ENCODE data around the gene E4F1. TPM values are rescaled to one million over a fixed set of nuclear protein-coding genes. Genes with fewer than 3 reads are reported as not detected.

Gene E4F1
- total and polyA plus RNA-seq, 9 of the 15 experiments (the other 6 are each of a cell fraction or from before 2014, with no cell fraction given) = 0.48 to 94.9 (median 20.4) TPM

DNA sequence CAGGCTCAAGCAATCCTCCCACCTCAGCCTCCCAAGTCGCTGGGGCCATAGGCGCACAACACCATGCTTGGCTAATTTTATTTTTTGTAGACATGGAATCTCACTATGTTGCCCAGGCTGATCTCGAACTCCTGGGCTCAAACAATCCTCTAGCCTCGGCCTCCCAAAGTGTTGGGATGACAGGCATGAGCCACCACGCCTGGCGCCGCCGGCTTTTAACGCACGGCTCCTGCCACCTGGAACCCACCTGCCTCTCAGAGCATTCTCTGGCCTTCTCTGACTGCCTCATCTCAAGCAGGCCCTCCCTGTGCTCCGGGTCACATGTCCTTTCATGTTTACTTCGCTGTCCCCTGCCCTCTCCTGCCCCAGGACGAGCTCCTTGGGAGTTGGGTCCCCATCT lies 37.3 kb upstream of the E4F1 start:
- FAIRE-seq (no peak), DNase-seq (ENCODE audit: extremely low read depth in 1 of 4, low spot score in 3 of 4) (no peak), ATAC-seq (no peak)
- no peaks in the 10 kb centered on the region for H3K36me3 ChIP-seq (ENCODE audit: control insufficient read depth, insufficient read depth, low read length)
- H2AFZ ChIP-seq (ENCODE audit: low read depth, low read length) = no peak overlapping the region
- H3K9ac ChIP-seq (ENCODE audit: insufficient read depth in 1 of 2, low read depth in 2 of 2, low read length in 2 of 2) = peak overlapping the region in 1 of 2 experiments; percentile 89; a peak in 1 of 4 replicates
- POLR2A ChIA-PET = no interaction called here
- no peaks in the 10 kb centered on the region for H4K20me1 ChIP-seq (replicated peaks; ENCODE audit: control insufficient read depth, insufficient read depth, low read length)
- H3K4me1 ChIP-seq (replicated peaks in 1 of 2; ENCODE audit: control insufficient read depth in 2 of 2, insufficient read depth in 2 of 2, low read length in 2 of 2) = peaks cover 2 to 87% of the 10 kb centered on the region in 2 experiments; a peak in 3 of 5 replicates
- BruUV-seq (replicated peaks) = no TSS peak
- WGBS (ENCODE audit: insufficient coverage, low coverage, missing lambda C conversion rate) = 69% methylated on average over 13 of the region's 13 CpGs
- CTCF ChIA-PET (ENCODE audit: low intra/inter-chr PET ratio) = no interaction called here
- H3K9me3 ChIP-seq (replicated peaks; ENCODE audit: control insufficient read depth, insufficient read depth, low read depth, low read length) = no peaks in the 10 kb centered on the region
- no peaks in the 10 kb centered on the region for H3K27me3 ChIP-seq (ENCODE audit: control insufficient read depth in 2 of 2, insufficient read depth in 2 of 2, low read length in 2 of 2)
- in situ Hi-C loops (cut with MboI) (no loop called here), intact Hi-C loops (cut with micrococcal nuclease) (no loop called here)
- H3K9me1 ChIP-seq (ENCODE audit: control insufficient read depth, insufficient read depth, low read length) = no peaks in the 10 kb centered on the region
- no peaks in the 10 kb centered on the region for H3K79me2 ChIP-seq (ENCODE audit: control insufficient read depth, insufficient read depth, low read length)
- H3K27ac ChIP-seq (ENCODE audit: extremely low read depth, low read depth, low read length) = no peak overlapping the region
- no peak overlapping the region for H3K4me2 ChIP-seq (ENCODE audit: insufficient read depth, low read length)
- TF ChIP-seq KLF6 (CRISPR knock-in tag; IDR thresholded peaks at IDR 0.05; ENCODE audit: borderline replicate concordance) (no peak), SMAD2 (IDR thresholded peaks at IDR 0.05; ENCODE audit: low read depth, low read length) (no peak)
- TF ChIP-seq, protein P1, sequence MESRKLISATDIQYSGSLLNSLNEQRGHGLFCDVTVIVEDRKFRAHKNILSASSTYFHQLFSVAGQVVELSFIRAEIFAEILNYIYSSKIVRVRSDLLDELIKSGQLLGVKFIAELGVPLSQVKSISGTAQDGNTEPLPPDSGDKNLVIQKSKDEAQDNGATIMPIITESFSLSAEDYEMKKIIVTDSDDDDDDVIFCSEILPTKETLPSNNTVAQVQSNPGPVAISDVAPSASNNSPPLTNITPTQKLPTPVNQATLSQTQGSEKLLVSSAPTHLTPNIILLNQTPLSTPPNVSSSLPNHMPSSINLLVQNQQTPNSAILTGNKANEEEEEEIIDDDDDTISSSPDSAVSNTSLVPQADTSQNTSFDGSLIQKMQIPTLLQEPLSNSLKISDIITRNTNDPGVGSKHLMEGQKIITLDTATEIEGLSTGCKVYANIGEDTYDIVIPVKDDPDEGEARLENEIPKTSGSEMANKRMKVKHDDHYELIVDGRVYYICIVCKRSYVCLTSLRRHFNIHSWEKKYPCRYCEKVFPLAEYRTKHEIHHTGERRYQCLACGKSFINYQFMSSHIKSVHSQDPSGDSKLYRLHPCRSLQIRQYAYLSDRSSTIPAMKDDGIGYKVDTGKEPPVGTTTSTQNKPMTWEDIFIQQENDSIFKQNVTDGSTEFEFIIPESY (CRISPR knock-in tag; IDR thresholded peaks at IDR 0.05) = peak; percentile 43; the same call in 1 of the 2 replicates
- no peak overlapping the region for H3K4me3 ChIP-seq

DNA sequence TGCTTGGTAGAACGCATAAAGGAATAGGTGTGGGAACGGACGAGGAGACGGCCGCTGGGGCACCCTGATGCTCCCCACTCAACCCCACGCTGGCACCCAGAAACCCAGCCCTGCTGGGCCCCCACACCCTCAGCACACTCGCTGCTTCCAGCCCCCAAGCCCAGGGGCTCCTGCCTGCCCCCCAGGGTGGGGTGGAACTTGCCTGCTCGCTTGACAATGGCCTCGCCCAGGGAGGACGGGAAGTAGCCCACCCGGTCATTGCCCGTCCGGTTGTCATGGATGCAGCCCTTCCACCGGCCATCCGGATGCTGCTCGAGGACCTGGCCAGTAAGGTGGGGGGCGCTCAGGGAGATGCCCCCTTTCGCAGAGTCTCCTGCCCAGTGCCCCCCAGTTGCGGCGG lies 36.9 kb upstream of the E4F1 start:
- WGBS (ENCODE audit: insufficient coverage, low coverage, missing lambda C conversion rate) = 72% methylated on average over 14 of the region's 20 CpGs
- Histone ChIP-seq H3K36me3 (ENCODE audit: control insufficient read depth, insufficient read depth, low read length) (no peaks in the 10 kb centered on the region), H3K27me3 (ENCODE audit: control insufficient read depth in 2 of 2, insufficient read depth in 2 of 2, low read length in 2 of 2) (no peaks in the 10 kb centered on the region), H3K79me2 (ENCODE audit: control insufficient read depth, insufficient read depth, low read length) (no peaks in the 10 kb centered on the region), H2AFZ (ENCODE audit: low read depth, low read length) (no peak overlapping the region), H3K27ac (ENCODE audit: extremely low read depth, low read depth, low read length) (no peak overlapping the region), H3K9ac (ENCODE audit: insufficient read depth in 1 of 2, low read depth in 2 of 2, low read length in 2 of 2) (peak overlapping the region in 1 of 2 experiments; percentile 89; a peak in 2 of 4 replicates), H3K4me1 (replicated peaks in 1 of 2; ENCODE audit: control insufficient read depth in 2 of 2, insufficient read depth in 2 of 2, low read length in 2 of 2) (peaks cover 2 to 87% of the 10 kb centered on the region in 2 experiments; a peak in 3 of 5 replicates), H3K9me1 (ENCODE audit: control insufficient read depth, insufficient read depth, low read length) (no peaks in the 10 kb centered on the region), H4K20me1 (replicated peaks; ENCODE audit: control insufficient read depth, insufficient read depth, low read length) (no peaks in the 10 kb centered on the region), H3K4me3 (no peak overlapping the region; the same call in 1 of the 2 replicates), H3K9me3 (replicated peaks; ENCODE audit: control insufficient read depth, insufficient read depth, low read depth, low read length) (no peaks in the 10 kb centered on the region), H3K4me2 (ENCODE audit: insufficient read depth, low read length) (no peak overlapping the region)
- in situ Hi-C loops (cut with MboI) = no loop called here
- TF ChIP-seq FOXK2 (conservative IDR thresholded peaks at IDR 0.05 in 1 of 2, IDR thresholded peaks at IDR 0.05 in 1 of 2; ENCODE audit: low read depth in 2 of 2) = no peak
- no peak for TF ChIP-seq NFE2L1 (tag; IDR thresholded peaks at IDR 0.05; ENCODE audit: borderline replicate concordance, low read depth)
- 0 out of 2 replicates have a peak, but pooled peaks have one; percentile 12 for TF ChIP-seq RBFOX2 (IDR thresholded peaks at IDR 0.05; ENCODE audit: low read depth, low read length)
- TF ChIP-seq HNRNPL (IDR thresholded peaks at IDR 0.05; ENCODE audit: low read depth, low read length) = no peak
- peak; percentile 12; the same call in 1 of the 2 replicates for TF ChIP-seq ZBTB7A (IDR thresholded peaks at IDR 0.05; ENCODE audit: borderline replicate concordance, control insufficient read depth, low read depth, low read length)
- no peak for FAIRE-seq
- ChIA-PET CTCF (ENCODE audit: low intra/inter-chr PET ratio) (no interaction called here), POLR2A (no interaction called here)
- intact Hi-C loops (cut with micrococcal nuclease) = no loop called here
- ATAC-seq = no peak
- DNase-seq (ENCODE audit: extremely low read depth in 1 of 4, low spot score in 3 of 4) = no peak
- BruUV-seq (replicated peaks) = no TSS peak

Data from K562 (cell line).